Esophagus squamous epithelium (tissue), 5 donors: Measurements from ENCODE around the gene ITIH2. TPM values are rescaled to one million over a fixed set of nuclear protein-coding genes. Genes with fewer than 3 reads are reported as not detected.

Source experiments
- DNase-seq: peaks from one replicate; lab custom pipeline; 2025; lab: John Stamatoyannopoulos, UW
- H3K27ac ChIP-seq, 4 donors: fragments of 200-600 bp; sonication (generic); one replicate each; pipeline ENCODE4 v1.5.1; 2016 to 2019; ENCODE audit warnings: mild to moderate bottlenecking in 1 of 4
- H3K27me3 ChIP-seq, 4 donors: fragments of 200-600 bp; sonication (generic); 1 replicate in 3 of 4; 2 replicates in 1 of 4; pipeline versions ENCODE4 v1.5.1 to v1.6.0; 2017 to 2021; ENCODE audit warnings: antibody characterized with exemption in 1 of 4
- H3K36me3 ChIP-seq, 3 donors: fragments of 200-600 bp; sonication (generic); one replicate each; pipeline ENCODE4 v1.5.1; 2016 to 2019
- H3K4me1 ChIP-seq, 3 donors: fragments of 200-600 bp; sonication (generic); one replicate each; pipeline ENCODE4 v1.5.1; 2017 to 2019
- H3K4me3 ChIP-seq, 4 donors: fragments of 200-600 bp; sonication (generic); 1 replicate in 3 of 4; 2 replicates in 1 of 4; pipeline ENCODE4 v1.5.1; 2016 to 2019; ENCODE audit warnings: mild to moderate bottlenecking in 2 of 4, moderate library complexity in 1 of 4
- H3K9me3 ChIP-seq, 3 donors: fragments of 200-600 bp; sonication (generic); one replicate each; pipeline ENCODE4 v1.5.1; 2016 to 2019
- POLR2A ChIP-seq, 4 donors: fragments of 450-650 bp; IDR thresholded peaks; one replicate each; pipeline ENCODE4 v1.6.1; 2017; ENCODE audit warnings: antibody characterized with exemption in 4 of 4, mild to moderate bottlenecking in 4 of 4, moderate library complexity in 3 of 4
- WGBS, 2 donors: methylation state at CpG; one replicate each; pipeline ENCODE4 v1.1.5; 2018; 5-methylcytosine and 5-hydroxymethylcytosine counted together
- intact Hi-C: fragments of 100-400 bp; cut with DNase I; formaldehyde crosslinking; loops from one replicate; pipeline ENCODE4 v1.15.0; 2022
- total RNA-seq, 4 donors: library from RNA; depleted of rRNA; stranded (reverse); fragments of >200 nt; gene quantifications; one replicate each; pipeline ENCODE4 v1.1.0, GENCODE V29; 2016
- TF ChIP-seq, protein P1 (sequence below), 6 experiments: fragments of 450-650 bp in 4 of 6; fragments of 200-600 bp in 2 of 6; sonication (generic) in 2 of 6; IDR thresholded peaks; one replicate each; pipeline ENCODE4 v1.5.1; 2016 to 2019; ENCODE audit warnings: antibody characterized with exemption in 6 of 6, mild to moderate bottlenecking in 4 of 6, moderate library complexity in 4 of 6
- donor health status: DM: yes; HTN: yes; CAD: no.

Gene ITIH2
- total RNA-seq, 4 donors from 2014 or later: not detected

DNA sequence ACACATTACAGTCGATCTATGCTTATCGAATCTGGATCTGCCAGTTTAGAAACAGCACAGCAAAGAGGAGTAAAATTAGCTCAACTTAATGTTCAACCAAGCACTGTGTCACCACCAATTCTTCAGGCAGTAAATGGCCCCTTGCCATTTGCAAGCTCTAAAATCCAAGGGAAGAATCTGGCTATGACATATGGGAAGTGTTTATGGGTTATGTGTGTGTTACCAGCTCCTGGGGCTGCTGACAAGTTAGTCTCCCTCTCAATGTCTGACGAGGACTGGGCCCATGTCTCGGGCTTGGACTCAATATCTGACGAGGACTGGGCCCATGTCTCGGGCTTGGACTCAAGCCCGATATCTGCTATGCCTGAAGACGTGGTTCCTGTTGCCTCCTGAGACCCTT is 5.7 kb upstream of the ITIH2 start:
- intact Hi-C loops: no loop called here
- 82 to 86% methylated on average over 7 to 8 of the region's 8 CpGs for WGBS, 2 donors
- H3K9me3 ChIP-seq: peaks cover 0 to 7% (median 4%) of the 10 kb centered on the region in 3 donors
- H3K4me1 ChIP-seq: no peaks in the 10 kb centered on the region
- H3K27me3 ChIP-seq: peaks cover 0 to 60% (median 0%) of the 10 kb centered on the region in 4 donors
- no peaks in the 10 kb centered on the region for H3K36me3 ChIP-seq
- H3K27ac ChIP-seq: no peak overlapping the region
- no peak for DNase-seq
- H3K4me3 ChIP-seq: no peak overlapping the region
- no peak for TF ChIP-seq POLR2A (IDR thresholded peaks at IDR 0.05)
- TF ChIP-seq, protein P1, sequence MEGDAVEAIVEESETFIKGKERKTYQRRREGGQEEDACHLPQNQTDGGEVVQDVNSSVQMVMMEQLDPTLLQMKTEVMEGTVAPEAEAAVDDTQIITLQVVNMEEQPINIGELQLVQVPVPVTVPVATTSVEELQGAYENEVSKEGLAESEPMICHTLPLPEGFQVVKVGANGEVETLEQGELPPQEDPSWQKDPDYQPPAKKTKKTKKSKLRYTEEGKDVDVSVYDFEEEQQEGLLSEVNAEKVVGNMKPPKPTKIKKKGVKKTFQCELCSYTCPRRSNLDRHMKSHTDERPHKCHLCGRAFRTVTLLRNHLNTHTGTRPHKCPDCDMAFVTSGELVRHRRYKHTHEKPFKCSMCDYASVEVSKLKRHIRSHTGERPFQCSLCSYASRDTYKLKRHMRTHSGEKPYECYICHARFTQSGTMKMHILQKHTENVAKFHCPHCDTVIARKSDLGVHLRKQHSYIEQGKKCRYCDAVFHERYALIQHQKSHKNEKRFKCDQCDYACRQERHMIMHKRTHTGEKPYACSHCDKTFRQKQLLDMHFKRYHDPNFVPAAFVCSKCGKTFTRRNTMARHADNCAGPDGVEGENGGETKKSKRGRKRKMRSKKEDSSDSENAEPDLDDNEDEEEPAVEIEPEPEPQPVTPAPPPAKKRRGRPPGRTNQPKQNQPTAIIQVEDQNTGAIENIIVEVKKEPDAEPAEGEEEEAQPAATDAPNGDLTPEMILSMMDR (IDR thresholded peaks at IDR 0.05): no peak

DNA sequence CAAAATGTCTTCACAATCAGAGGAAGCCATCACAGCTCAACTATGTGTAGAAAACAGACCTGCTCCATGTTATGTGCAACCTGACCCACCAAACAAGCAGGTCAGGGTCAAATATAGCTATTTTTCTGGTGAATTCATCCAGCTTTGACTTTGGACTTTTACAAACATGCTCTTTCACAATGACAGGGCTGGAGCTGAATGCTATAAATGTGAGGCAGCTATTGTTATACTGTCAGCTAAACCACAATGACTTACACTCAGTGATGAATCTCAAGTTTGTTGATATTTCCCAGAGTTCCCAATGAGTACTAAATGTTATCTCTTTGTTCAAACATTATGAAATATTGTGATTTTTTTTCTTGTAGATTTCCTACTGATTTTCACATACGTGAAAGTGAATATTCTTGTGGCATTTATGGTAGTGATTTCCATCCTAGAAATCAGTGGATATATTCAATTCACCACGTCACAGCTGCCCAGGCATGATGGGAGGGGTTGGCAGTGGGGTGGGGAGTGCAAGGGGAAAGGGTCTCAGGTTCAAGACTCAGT is 2.5 kb upstream of the ITIH2 start:
- no peak for DNase-seq
- 50 to 71% methylated on average over 2 of the region's 2 CpGs for WGBS, 2 donors

DNA sequence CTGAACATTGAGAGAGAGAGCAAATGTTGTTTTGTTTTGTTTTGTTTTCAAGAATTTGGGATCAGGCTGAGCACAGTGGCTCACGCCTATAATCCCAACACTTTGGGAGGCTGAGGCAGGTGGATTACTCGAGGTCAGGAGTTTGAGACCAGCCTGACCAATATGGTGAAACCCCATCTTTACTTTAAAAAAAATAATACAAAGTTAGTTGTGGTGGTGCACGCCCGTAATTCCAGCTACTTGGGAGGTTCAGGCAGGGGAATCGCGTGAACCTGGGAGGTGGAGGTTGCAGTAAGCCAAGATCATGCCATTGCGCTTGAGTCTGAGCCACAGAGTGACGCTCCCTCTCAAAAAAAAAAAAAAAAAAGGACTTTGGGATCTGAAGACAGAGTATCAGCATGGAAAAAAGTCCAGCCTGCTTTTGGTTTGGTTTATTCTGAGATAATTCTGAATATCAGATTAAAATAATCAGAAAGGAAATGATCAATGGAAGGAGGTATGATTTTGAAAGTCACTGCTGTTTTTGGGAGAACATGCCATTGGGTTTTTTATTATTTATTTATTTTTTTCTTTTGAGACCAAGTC is 1.9 kb upstream of the ITIH2 start:
- 76 to 88% methylated on average over 8 of the region's 8 CpGs for WGBS, 2 donors

More for the DNA sequence above, 2.5 kb upstream of the ITIH2 start:
- no peak for TF ChIP-seq POLR2A (IDR thresholded peaks at IDR 0.05)
- TF ChIP-seq, protein P1 (IDR thresholded peaks at IDR 0.05): no peak
- no peaks in the 10 kb centered on the region for H3K36me3 ChIP-seq
- H3K27ac ChIP-seq: no peak overlapping the region
- no peaks in the 10 kb centered on the region for H3K4me1 ChIP-seq
- peaks cover 0 to 79% (median 0%) of the 10 kb centered on the region in 4 donors for H3K27me3 ChIP-seq
- intact Hi-C loops: no loop called here
- H3K9me3 ChIP-seq: no peaks in the 10 kb centered on the region
- H3K4me3 ChIP-seq: no peak overlapping the region

DNA sequence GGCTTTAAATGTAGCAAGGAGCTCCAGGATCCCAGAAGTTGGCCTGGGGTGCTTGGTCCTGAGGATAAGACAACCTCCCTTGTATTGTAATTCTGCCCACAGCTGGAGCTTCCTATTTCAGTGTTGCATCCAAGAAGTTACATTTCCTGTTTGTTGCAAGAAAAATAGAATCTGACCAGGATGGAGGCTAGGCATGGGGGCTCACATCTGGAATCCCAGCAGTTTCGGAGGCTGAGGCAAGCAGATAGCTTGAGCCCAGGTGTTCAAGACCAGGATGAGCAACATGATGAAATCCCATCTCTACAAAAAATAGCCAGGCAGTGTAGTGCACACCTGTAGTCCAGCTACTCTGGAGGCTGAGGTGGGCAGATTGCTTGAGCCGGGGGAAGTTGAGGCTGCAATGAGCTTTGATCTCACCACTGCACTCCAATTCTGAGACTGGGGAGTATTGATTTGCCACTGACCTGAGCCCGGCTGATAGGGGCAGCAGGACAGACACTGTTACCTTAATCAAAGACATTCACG is 766 bp upstream of the ITIH2 start:
- intact Hi-C loops: no loop called here
- H3K36me3 ChIP-seq: no peaks in the 10 kb centered on the region
- no peak for TF ChIP-seq POLR2A (IDR thresholded peaks at IDR 0.05)
- TF ChIP-seq, protein P1 (IDR thresholded peaks at IDR 0.05): no peak
- DNase-seq: no peak
- H3K27ac ChIP-seq: no peak overlapping the region
- H3K4me1 ChIP-seq: peaks cover 0 to 7% (median 0%) of the 10 kb centered on the region in 3 donors
- no peak overlapping the region for H3K4me3 ChIP-seq
- peaks cover 0 to 96% (median 0%) of the 10 kb centered on the region in 4 donors for H3K27me3 ChIP-seq
- 83% methylated on average over 4 of the region's 4 CpGs for WGBS, 2 donors
- no peaks in the 10 kb centered on the region for H3K9me3 ChIP-seq

More for the DNA sequence above, 1.9 kb upstream of the ITIH2 start:
- no peaks in the 10 kb centered on the region for H3K36me3 ChIP-seq
- no peak overlapping the region for H3K27ac ChIP-seq
- TF ChIP-seq, protein P1 (IDR thresholded peaks at IDR 0.05): no peak
- TF ChIP-seq POLR2A (IDR thresholded peaks at IDR 0.05): no peak
- no peak for DNase-seq
- H3K9me3 ChIP-seq: no peaks in the 10 kb centered on the region
- intact Hi-C loops: no loop called here
- peaks cover 0 to 1% (median 0%) of the 10 kb centered on the region in 3 donors for H3K4me1 ChIP-seq
- no peak overlapping the region for H3K4me3 ChIP-seq
- H3K27me3 ChIP-seq: peaks cover 0 to 85% (median 0%) of the 10 kb centered on the region in 4 donors
